HG02885 (cell line): ENCODE measurements around the gene FSTL4.

Experiments used
- ATAC-seq: cut with Tn5 transposase; IDR thresholded peaks from one replicate; pipeline ENCODE4 v1.9.1; 2021; ENCODE audit warnings: mild to moderate bottlenecking; ENCODE audit not compliant: unreplicated experiment, poor library complexity

Gene FSTL4

DNA sequence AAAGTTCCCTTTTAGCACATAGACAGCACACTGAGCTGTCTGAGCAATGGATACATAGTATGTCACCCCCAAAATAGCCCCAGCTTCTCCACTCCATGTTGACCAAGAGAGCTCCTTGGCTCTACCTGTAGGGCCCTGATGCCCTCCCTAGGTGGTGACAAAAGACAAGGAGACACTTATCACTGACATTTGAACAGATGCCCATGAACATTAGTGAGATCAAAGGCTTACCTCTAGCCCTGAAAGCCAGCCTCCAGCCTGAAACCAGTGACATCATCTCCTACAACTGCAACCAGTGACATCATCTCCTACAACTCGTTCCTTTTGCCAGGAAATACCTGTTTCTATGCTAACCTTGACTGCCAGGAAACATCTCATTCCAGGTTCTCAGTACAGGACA lies 122.7 kb downstream of the FSTL4 start:
- ATAC-seq = no peak

DNA sequence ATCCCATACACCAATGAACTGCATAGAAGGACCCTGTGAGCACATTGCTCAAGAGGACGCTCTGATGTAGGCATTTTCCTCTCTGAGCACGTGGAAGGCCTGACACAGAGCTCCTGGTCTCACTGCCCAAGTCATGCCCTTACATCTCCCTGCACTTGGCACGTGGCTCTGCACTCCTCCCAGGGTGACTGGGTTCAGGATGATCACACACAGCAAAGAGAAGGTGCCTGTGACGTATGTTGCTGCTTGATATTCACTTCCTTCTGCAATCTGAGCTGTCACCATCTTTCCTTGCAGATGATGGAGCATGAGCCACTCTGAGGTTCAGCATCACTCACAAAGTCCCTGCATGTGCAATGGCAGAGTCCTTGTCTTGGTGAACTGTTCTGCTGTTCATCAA lies 125.2 kb downstream of the FSTL4 start:
- no peak for ATAC-seq

DNA sequence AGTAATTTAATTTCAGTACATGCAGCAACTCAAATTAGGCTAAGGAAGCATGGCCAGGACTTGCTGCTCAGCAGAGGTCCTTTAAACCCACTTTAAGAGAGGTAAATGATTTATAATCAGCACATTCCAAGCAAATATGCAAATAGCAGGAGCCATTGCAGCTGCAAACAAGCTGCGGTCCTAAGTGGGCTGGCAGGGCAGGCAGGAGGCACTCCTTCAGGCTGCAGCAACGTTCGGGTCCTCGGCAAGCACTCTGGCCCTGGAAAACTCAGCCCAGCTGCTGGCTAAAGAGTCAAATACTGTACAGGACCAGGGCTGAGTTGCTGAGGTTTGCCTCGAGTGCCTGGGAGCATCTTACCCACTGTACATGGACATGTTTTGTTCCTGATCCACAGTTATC lies 126.9 kb downstream of the FSTL4 start:
- no peak for ATAC-seq

DNA sequence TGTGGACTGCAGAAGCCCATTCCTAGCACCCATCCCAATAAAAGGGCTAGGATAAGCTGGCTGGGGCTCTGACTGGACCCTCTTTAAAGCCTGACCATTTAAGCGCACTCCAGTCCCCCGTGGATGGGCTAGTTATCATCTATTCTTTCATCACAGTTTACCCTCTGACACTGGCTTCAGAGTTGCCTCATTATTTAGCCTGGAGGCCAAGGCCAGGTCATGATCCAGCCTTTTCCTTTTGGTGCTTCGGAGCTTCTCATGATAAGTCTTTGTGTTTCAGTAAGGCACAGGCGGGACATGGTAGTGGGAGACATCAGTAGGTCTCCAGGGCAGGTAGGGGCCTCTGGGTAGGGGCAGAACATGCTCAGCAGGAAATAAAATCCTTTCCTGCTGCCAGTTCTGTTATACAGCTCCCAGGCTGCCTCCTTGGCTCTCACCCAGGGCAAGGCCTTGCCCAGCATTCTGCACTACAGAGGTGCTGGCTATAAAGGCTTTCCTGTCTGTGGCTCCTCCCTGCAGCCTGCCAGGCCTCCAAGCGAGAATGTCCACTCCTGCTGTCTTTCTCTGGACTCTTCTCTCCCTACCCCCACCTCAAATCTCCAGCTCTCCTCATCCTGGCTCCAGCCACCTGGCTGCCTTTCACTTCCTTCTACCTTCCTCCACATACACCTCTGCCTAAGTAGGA lies 128.8 kb downstream of the FSTL4 start:
- no peak for ATAC-seq

DNA sequence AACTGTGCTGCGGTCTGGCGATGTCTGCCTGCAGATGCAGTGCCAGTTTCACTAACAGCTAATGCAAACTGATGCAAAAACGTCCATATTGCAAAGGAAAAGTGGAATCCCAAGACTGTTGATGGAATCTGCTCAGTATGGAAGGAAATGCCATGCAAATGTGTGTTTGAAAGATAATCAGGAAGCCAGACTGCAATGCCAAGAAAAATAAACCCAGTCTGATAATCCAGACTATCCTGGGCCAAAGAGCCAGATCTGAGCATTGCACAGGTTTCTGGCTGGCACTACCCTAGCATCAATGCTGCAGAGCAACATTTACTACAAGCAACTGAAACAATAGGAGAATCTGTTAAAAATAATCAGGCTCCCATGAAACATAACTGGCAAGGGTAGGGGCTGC lies 130.3 kb downstream of the FSTL4 start:
- no peak for ATAC-seq

DNA sequence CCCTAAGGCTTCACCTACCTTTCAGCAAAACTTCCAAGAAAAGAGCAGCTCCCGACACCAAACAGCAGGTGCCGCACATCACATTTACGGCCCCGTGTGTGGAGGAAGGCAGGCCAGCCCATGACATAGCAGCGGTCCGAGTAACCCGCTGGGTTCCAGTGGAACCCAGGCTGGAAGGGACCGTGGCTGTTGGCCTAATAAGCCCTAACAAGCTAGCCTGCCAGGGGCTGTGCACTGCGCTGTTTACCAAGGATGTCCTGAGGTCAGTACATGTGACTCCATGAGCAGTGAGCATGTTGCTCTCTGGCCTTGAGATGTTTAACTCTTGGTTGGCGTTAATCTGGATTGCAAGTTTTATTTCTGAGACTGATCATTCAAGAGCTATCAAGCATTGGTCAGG lies 131.5 kb downstream of the FSTL4 start:
- no peak for ATAC-seq

DNA sequence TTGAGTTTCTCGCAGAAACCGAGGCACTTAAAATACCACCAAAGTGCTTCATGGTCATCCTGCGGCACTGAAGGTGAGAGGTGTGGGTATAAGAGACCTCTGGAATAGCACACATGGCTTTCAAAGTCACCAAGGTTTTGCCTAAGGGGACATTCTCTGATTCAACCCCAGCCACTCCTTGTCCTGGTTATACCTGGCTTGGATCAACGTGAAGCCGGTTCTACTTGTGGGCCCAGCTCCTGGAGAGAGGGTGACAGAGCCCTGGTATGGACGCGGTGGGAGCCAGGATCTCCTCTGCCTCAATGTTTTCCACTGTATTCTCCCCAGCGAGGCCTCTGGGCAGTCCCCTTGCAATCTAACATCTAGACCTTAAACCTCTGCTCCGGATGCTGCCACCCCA lies 132.0 kb downstream of the FSTL4 start:
- ATAC-seq = no peak

DNA sequence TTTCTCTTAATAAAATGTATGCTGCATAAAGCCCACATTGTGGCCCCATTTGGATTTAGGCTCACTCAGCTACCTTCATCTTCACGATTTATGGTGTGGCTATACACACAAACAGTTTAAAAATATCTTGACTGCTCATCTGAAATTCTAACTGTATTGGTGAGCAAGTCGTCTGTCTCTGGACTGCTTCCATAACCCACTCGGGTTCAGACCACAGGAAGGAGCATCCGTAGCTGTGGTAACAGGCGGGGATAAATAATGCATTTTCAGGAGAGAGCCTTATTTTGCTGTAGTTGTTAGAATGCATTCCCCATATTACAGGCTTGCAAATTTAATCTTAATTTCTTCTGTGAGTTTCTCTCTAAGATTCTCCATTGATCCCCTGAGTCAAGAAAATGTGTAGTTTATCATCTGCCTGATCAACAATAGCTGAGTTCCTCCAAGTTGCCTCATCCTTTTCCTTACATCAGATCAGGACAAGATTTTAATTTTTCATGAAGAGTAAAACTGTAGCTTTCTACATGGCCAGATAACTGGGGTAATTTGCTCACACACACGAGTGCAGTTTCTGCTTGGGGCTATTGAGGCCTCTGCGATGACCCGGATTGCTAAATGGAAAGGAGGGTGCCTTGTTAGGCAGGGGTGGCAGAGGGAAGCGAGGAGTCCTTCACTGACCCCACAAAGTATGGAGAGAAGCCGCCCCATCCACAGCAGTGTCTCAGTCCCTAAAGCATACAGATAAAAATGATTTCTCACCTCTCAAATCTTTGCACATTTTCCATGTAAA lies 133.9 kb downstream of the FSTL4 start:
- ATAC-seq = no peak

DNA sequence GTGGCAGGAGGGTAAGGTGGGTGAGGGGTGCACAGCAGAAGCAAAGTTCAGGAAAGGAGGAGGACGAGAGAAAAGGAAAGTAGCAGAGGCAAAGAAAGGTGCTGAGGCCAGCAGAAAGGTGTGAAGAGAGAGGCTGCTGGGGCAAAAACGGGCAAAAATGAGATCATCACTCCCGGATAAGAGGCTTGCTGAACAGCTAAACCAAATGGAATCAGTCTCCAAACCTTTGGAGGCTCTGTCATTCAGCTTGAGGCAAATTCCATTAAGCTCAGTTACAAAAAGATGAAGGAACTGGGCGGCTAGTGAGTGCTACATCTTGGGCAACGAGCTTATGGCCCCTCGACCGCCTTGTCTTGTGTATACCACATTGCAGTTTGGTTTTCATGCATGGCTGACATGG lies 136.4 kb downstream of the FSTL4 start:
- no peak for ATAC-seq

DNA sequence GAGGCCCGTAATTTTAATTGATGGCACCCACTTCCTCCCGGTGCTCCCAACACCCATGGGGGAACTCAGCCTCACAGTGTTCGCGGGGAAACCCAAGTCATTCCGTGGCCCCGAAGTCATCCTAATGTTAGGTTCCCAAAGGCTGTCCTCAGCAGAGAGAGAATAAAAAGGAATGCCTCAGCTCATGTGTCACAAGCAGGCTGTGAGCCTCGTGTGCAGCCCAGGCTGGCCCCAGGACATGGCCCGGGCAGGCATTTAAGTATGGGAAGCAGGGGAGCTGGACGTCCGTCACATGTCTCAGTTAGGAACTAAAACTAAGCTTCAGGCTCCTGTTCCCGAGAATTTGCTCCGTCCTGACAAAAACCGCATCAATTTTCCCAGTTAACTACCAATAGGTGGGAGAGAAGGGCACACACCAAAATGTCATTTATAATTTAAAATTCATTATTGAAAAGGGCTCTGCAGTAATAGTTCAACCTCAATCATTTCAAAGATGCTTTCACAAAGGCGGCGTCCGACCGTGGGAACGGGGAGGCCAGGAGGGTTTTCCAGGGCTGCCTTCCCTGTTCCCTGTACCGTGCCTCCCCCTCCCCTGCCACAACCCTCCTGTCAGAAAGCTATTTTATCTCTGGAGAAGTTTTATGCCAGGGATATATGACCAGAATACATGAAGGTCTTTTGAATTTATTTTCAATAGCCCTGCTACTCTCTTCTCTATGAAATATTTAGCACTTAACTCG lies 137.3 kb downstream of the FSTL4 start:
- ATAC-seq = no peak

DNA sequence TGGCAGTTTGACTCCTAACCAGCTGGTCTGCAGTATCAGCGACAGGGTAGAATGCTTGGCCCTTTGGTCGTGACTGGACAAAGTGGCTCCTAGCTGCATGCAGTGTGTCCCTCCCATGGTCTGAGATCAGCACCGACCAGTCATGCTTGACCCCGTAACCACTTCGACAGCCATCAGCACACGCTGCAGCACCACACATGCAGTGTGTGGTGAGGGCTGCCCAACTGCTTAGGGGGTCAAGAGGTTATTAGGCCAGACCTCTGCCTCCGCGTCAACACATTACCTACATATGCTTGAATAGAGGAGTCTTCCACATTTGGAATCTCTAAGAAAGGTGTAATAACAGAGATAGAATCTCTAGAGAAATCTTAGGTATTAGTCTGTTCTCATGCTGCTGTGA lies 139.1 kb downstream of the FSTL4 start:
- no peak for ATAC-seq

DNA sequence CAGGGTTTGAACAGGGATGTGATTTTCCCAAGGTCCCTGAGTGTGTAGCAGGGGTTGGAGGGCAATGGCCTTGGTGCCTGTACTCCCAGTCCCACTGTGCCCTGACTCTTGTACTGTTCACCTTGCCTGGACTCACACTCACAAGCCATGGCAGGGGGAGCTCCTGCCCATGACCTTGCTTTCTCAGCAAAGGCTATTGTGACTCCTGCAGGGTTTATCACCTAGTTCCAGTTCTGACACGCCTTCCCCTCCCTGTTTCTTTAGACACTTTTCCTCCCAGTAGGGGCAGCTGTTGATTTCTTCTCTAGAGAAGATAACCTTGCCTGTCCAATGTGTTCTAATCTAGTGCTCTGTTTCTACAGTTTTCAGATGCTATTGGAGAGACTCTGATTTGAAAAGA lies 139.5 kb downstream of the FSTL4 start:
- ATAC-seq = no peak

DNA sequence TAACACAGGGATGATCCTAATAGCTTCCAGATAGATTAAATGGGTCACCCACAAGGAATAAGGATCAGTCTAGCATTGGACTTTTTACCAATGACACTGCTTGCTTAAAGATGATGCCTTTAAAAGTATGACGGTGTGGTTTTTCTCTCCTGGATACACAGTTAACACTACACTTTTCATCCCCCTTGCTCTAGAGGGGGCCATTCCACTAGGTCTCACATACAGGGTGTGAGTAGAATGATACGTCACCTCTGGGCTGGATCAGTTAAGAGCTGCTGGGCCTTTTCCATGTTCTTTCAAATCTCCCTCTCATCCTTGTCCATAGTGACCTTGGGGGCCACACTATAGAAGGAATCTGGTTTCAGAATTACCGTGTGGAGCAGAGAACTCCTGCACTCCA lies 140.6 kb downstream of the FSTL4 start:
- no peak for ATAC-seq

DNA sequence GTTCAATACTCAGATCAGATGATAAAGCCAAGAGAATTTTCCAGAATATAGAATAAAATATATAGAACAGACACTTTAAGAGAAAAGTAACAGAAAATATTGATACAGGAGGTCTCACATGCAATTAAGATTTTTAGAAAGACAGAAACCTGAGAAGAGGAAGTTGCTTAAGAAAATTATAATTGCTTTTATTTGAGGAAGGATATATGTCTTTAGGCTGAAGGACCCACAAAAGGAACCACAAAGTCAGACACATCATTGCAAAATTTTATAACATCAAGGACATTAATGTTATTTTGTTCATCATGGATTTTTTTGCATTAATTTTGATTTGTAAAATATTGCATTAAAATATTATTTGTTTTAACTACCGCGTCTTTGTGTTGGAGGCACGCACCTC lies 141.5 kb downstream of the FSTL4 start:
- ATAC-seq = no peak

DNA sequence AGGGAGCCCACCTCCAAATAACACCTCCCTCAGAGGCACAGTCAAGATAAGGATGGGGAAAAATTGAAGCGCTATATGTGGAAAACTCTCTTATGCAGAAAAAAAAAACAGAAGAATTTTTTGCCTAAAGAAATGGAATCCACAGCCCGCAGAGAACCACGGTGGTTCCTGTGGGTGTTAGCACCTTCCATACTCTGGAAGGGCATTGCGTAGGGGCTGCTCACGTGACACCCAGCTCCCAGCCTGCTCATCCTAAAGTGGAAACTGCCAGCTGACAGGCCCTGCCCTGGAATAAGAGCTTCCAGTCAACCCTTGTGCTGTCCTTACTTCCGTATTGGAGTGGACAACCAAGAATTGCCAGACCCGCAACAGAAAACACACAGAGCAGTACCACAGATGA lies 142.5 kb downstream of the FSTL4 start:
- ATAC-seq = no peak

DNA sequence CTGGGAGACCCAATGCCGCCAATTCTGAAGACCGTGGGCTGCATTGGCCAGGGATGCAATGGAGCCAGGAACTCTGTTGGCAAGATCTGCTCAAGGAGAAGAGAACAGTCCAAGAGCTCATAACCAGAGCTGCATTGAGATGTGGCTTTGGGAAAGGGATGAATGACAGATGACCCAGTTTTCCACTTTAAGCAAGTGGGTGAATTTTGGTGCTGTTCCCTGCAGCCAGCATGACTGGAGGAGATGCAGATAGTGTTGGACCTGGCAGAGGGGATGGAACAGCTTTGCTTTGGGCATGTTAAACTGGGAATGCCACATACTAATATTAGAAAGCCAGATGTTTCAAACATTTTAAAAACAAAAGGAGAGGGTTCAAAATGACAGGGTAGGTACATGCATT lies 143.1 kb downstream of the FSTL4 start:
- no peak for ATAC-seq

DNA sequence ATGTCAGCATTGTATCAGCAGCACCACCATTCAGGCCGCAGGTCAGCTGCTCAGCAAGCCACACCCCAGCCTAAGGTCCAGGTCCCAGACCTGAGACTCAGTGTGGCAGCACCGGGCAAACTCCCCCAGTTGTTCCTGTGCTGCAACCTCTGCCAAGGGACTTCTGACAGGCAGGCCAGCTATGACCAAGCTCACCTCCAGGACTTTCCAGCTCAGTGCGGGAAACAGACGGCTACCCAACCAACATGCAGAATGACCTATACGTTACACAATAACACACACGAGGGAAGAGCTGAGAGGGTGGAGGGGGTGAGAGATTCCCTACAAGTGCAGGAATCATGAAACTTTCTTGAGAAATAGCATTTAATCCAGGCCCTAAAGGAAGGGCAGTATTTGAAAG lies 143.7 kb downstream of the FSTL4 start:
- no peak for ATAC-seq

DNA sequence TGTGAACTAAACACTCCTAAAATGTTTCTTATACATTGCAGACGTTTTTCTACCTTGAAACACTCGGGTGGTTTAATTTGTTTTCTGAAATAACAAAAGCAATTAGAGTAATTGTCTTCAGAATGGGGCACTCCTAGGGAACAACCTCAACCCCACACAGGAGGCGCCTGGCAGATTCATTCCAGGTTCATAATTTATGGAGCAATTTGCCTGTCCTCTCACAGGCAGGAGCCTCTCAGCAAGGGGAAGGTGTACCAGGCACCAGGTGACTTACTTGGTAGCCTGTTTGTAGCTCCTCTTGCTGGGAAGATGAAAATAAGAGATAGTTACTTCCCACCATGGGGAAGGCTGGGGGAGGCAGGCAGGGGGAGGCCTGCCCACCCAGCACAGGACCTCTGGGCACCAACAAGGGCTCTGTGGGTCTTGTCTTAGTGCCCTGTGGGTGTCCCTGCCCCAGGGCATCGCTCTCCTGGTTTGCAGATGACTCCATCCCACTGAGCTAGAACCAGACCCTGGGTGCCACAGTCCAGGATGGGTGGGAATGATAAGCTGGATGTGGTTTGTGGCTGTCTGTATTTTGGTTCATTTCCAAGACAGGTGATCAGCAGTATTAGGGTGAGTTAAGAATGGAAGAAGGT lies 144.4 kb downstream of the FSTL4 start:
- no peak for ATAC-seq

DNA sequence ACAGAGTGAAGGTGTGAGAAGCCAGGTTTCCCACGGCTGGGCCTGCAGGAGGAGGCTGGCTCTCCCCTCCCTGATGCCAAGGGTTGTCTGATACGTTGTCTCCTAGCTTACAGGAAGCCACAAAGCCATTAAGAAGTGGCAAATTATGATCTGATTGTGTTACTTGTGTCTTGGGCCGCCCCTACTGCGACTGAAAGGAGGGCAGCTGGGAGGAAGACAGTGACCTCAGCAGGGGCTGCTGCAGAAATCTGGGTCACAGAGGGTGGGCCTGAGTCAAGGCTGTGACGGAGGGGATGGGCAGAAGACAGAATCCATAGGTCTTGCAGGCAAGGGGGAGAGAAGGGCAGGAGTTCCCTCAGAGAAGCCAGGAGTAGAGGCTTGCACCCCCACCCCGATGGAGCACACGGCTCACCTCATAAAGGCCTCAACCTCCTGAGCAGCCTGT lies 145.0 kb downstream of the FSTL4 start:
- no peak for ATAC-seq

DNA sequence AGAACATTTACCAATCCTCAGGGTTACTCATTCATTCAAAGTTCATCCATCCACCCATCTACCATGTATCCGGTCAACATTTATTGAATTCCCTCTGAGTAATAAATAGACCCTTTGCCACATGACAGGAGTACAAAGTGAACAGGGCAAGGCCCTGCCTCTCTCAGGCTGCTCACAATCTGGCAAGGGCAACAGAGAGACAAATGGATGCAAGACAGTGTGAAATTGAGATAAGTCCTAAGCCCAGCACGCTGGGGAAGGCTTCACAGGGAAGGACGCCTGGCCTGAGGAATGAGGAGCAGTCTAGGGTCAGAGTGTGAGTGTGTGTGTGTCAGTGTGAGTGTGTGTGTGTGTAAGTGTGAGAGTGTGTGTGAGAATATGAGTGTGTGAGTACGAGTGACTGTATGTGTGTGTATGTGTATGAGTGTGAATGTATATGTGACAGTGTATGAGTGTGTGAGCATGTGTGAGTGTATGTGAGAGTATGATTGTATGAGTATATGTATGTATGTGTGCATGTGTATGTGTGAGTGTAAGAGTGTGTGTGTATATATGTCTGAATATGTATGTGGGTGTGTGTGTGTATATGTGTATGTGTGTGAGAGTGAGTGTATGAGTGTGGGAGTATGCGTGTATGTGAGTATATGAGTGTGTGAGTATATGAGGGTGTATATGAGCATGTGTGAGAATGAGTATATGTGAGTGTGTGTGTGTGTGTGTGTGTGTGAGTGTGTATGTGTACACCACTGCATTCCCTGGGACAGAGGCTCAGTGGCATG lies 145.6 kb downstream of the FSTL4 start:
- ATAC-seq = no peak
